Nephron (organoid): ENCODE results near the gene MIER2.

Experiments used
- H3K27ac Mint-ChIP-seq, 3 experiments: 2 replicates each; pipeline ENCODE4 v1.8.0; 2020; ENCODE audit warnings: mixed read lengths in 3 of 3, mild to moderate bottlenecking in 2 of 3, moderate library complexity in 1 of 3
- H3K27me3 Mint-ChIP-seq: 2 replicates; pipeline ENCODE4 v1.8.0; 2021; ENCODE audit warnings: low read depth, mild to moderate bottlenecking, moderate library complexity, mixed read lengths
- H3K36me3 Mint-ChIP-seq: 2 replicates; pipeline ENCODE4 v1.8.0; 2020; ENCODE audit warnings: low read depth, mixed read lengths
- H3K4me1 Mint-ChIP-seq: 2 replicates; pipeline ENCODE4 v1.8.0; 2020; ENCODE audit warnings: mixed read lengths
- H3K4me3 Mint-ChIP-seq, 3 experiments: 2 replicates each; pipeline ENCODE4 v1.8.0; 2020; ENCODE audit warnings: mild to moderate bottlenecking in 3 of 3, mixed read lengths in 3 of 3, moderate library complexity in 2 of 3
- H3K9me3 Mint-ChIP-seq: 2 replicates; pipeline ENCODE4 v1.8.0; 2020; ENCODE audit warnings: mixed read lengths
- CTCF ChIP-seq, 3 experiments: fragments of 200-600 bp; sonication (generic); IDR thresholded peaks; one replicate each; pipeline ENCODE4 v1.5.0; 2021; ENCODE audit warnings: antibody characterized with exemption in 3 of 3; ENCODE audit not compliant: unreplicated experiment in 3 of 3

Gene MIER2

GRCh38 chr19:378706-379105 lies 34.1 kb upstream of the MIER2 start:
- Mint-ChIP-seq H3K4me1 (no peaks in the 10 kb centered on the region), H3K27ac (no peak overlapping the region)

GRCh38 chr19:377801-378581 lies 33.4 kb upstream of the MIER2 start:
- TF ChIP-seq CTCF (IDR thresholded peaks at IDR 0.05; ENCODE audit: unreplicated experiment in 3 of 3): no peak
- Mint-ChIP-seq H3K27me3 (peaks cover 16% of the 10 kb centered on the region), H3K36me3 (no peaks in the 10 kb centered on the region), H3K9me3 (no peaks in the 10 kb centered on the region), H3K4me1 (peaks cover under 1% of the 10 kb centered on the region), H3K27ac (peak overlapping the region in 1 of 3 experiments; percentile 40), H3K4me3 (no peak overlapping the region)

More at GRCh38 chr19:378706-379105, 34.1 kb upstream of the MIER2 start:
- Mint-ChIP-seq H3K36me3 (peaks cover 4% of the 10 kb centered on the region), H3K27me3 (peaks cover 21% of the 10 kb centered on the region), H3K4me3 (no peak overlapping the region), H3K9me3 (peaks cover 3% of the 10 kb centered on the region)
- TF ChIP-seq CTCF (IDR thresholded peaks at IDR 0.05; ENCODE audit: unreplicated experiment in 3 of 3): no peak

GRCh38 chr19:376111-376470 lies 31.5 kb upstream of the MIER2 start:
- Mint-ChIP-seq H3K27me3 (peaks cover 16% of the 10 kb centered on the region), H3K36me3 (no peaks in the 10 kb centered on the region), H3K4me3 (no peak overlapping the region), H3K4me1 (peaks cover 19% of the 10 kb centered on the region), H3K9me3 (no peaks in the 10 kb centered on the region), H3K27ac (no peak overlapping the region)
- no peak for TF ChIP-seq CTCF (IDR thresholded peaks at IDR 0.05; ENCODE audit: unreplicated experiment in 3 of 3)

- no peaks in the 10 kb centered on the region for H3K9me3 Mint-ChIP-seq
- peaks cover 25% of the 10 kb centered on the region for H3K4me1 Mint-ChIP-seq
- H3K36me3 Mint-ChIP-seq: no peaks in the 10 kb centered on the region
- no peak for TF ChIP-seq CTCF (IDR thresholded peaks at IDR 0.05; ENCODE audit: unreplicated experiment in 3 of 3)
- peaks cover 14% of the 10 kb centered on the region for H3K27me3 Mint-ChIP-seq
- H3K27ac Mint-ChIP-seq: no peak overlapping the region
- no peak overlapping the region for H3K4me3 Mint-ChIP-seq
Measured at GRCh38 chr19:375395-376110, 31.0 kb upstream of the MIER2 start.

GRCh38 chr19:374886-375235 lies 30.3 kb upstream of the MIER2 start:
- TF ChIP-seq CTCF (IDR thresholded peaks at IDR 0.05; ENCODE audit: unreplicated experiment in 3 of 3): no peak
- no peaks in the 10 kb centered on the region for H3K36me3 Mint-ChIP-seq
- peaks cover 10% of the 10 kb centered on the region for H3K27me3 Mint-ChIP-seq
- H3K9me3 Mint-ChIP-seq: no peaks in the 10 kb centered on the region
- no peak overlapping the region for H3K4me3 Mint-ChIP-seq
- H3K27ac Mint-ChIP-seq: no peak overlapping the region
- peaks cover 25% of the 10 kb centered on the region for H3K4me1 Mint-ChIP-seq
